K562 (cell line): ENCODE data around the gene PIF1. TPM values are rescaled to one million over a fixed set of nuclear protein-coding genes. Genes with fewer than 3 reads are reported as not detected.

Experiments used
- CHAMP1 ChIP-seq: fragments of 450-650 bp; IDR thresholded peaks from 2 replicates; pipeline ENCODE4 v1.6.1; 2016; ENCODE audit warnings: mild to moderate bottlenecking
- EGR1 ChIP-seq: fragments of 450-650 bp; conservative IDR thresholded peaks from 2 replicates; pipeline ENCODE4 v1.6.1; 2017; ENCODE audit warnings: mild to moderate bottlenecking
- GATA2 ChIP-seq: sonication (generic); formaldehyde crosslinking; IDR thresholded peaks from 2 replicates; pipeline ENCODE4 v1.4.0; 2020; ENCODE audit warnings: mild to moderate bottlenecking, missing genetic modification reagents
- KLF13 ChIP-seq: fragments of 450-650 bp; IDR thresholded peaks from 2 replicates; pipeline ENCODE4 v1.6.1; 2016; ENCODE audit warnings: missing genetic modification characterization, low read depth, mild to moderate bottlenecking, missing compliant biosample characterization, moderate library complexity, borderline replicate concordance
- KLF6 ChIP-seq: fragments of 250-450 bp; sonication (Bioruptor Pico); IDR thresholded peaks from 2 replicates; pipeline ENCODE4 v1.4.0; 2020; ENCODE audit warnings: mild to moderate bottlenecking, moderate library complexity, borderline replicate concordance
- MAZ ChIP-seq, 2 experiments: fragments of 450-650 bp in 1 of 2; sonication (generic) in 1 of 2; formaldehyde crosslinking; IDR thresholded peaks in 1 of 2; conservative IDR thresholded peaks in 1 of 2; 2 replicates each; pipeline versions ENCODE4 v1.4.0 to v1.5.0; 2020; ENCODE audit warnings: mild to moderate bottlenecking in 1 of 2, missing genetic modification reagents in 1 of 2
- MCM7 ChIP-seq, 2 experiments: fragments of 450-650 bp; IDR thresholded peaks; 2 replicates each; pipeline ENCODE4 v1.6.1; 2016 to 2018
- NKRF ChIP-seq: fragments of 450-650 bp; IDR thresholded peaks from 2 replicates; pipeline ENCODE4 v1.6.1; 2016; ENCODE audit warnings: borderline replicate concordance
- POLR2A ChIP-seq: fragments of 450-650 bp; conservative IDR thresholded peaks from 2 replicates; pipeline ENCODE4 v1.6.1; 2016
- RHOXF2B ChIP-seq: fragments of 250-450 bp; sonication (Bioruptor Pico); conservative IDR thresholded peaks from 2 replicates; pipeline ENCODE4 v1.5.1; 2021
- SP1 ChIP-seq: sonication (generic); formaldehyde crosslinking; IDR thresholded peaks from 2 replicates; pipeline ENCODE4 v1.8.1; 2022; ENCODE audit warnings: mild to moderate bottlenecking, missing genetic modification reagents
- STAT5B ChIP-seq: fragments of 250-450 bp; sonication (Bioruptor Pico); IDR thresholded peaks from 2 replicates; pipeline ENCODE4 v1.8.0; 2021; ENCODE audit warnings: mild to moderate bottlenecking, inconsistent platforms
- SUPT5H ChIP-seq: fragments of 450-650 bp; IDR thresholded peaks from 2 replicates; pipeline ENCODE4 v1.6.1; 2016
- TBP ChIP-seq: optimal IDR thresholded peaks from 2 replicates; pipeline ENCODE3; 2011; ENCODE audit warnings: low read depth, low read length, improper control_type of control experiment
- ZFP36 ChIP-seq: fragments of 150-350 bp; IDR thresholded peaks from 2 replicates; pipeline ENCODE4 v1.6.1; 2018; ENCODE audit warnings: low read length, low read depth; ENCODE audit not compliant: partially characterized antibody
- ZNF133 ChIP-seq: fragments of 250-450 bp; sonication (Bioruptor Pico); IDR thresholded peaks from 2 replicates; pipeline ENCODE4 v1.4.0; 2020; ENCODE audit warnings: mild to moderate bottlenecking
- ZNF146 ChIP-seq: IDR thresholded peaks from one replicate; pipeline ENCODE4 v1.6.1; 2018; ENCODE audit warnings: missing compliant biosample characterization; ENCODE audit not compliant: unreplicated experiment
- ZNF263 ChIP-seq: sonication (generic); formaldehyde crosslinking; IDR thresholded peaks from 2 replicates; pipeline ENCODE4 v1.8.0; 2022; ENCODE audit warnings: mild to moderate bottlenecking, missing genetic modification reagents, borderline replicate concordance
- ZNF780A ChIP-seq: fragments of 250-450 bp; sonication (Bioruptor Pico); IDR thresholded peaks from 2 replicates; pipeline ENCODE4 v1.5.0; 2021; ENCODE audit warnings: mild to moderate bottlenecking
- polyA plus RNA-seq, 8 experiments: library from polyadenylated mRNA; depleted of rRNA in 4 of 8; stranded (reverse) in 5 of 8; unstranded in 3 of 8; fragments of >200 nt; fragmentation: Nextera tagmentation in 2 of 8; fragmentation: Illumina TruSeq in 1 of 8; extraction: Ambion mirVana in 2 of 8; extraction: Trizol in 1 of 8; gene quantifications; 2 replicates each; pipeline versions ENCODE4 v1.2.1 to v1.2.3, GENCODE V29; 2011 to 2014; ENCODE audit warnings: inconsistent platforms in 1 of 8, missing spikeins in 1 of 8
- total RNA-seq, 7 experiments: library from RNA; depleted of rRNA in 6 of 7; stranded (reverse); fragments of >200 nt in 6 of 7; fragmentation: Illumina TruSeq in 2 of 7; extraction: Trizol in 2 of 7; gene quantifications; 2 replicates each; pipeline versions ENCODE4 v1.2.1 to v1.2.3, GENCODE V29; 2011 to 2021; ENCODE audit warnings: low replicate concordance in 1 of 7
- TF ChIP-seq, protein P1 (sequence below): sonication (generic); formaldehyde crosslinking; IDR thresholded peaks from 2 replicates; pipeline ENCODE4 v1.8.0; 2023; ENCODE audit warnings: missing genetic modification reagents, mild to moderate bottlenecking, borderline replicate concordance

PIF1 gene
- total and polyA plus RNA-seq, 9 of the 15 experiments (the other 6 are each of a cell fraction or from before 2014, with no cell fraction given) = 1.1 to 37.9 (median 11.5) TPM

DNA sequence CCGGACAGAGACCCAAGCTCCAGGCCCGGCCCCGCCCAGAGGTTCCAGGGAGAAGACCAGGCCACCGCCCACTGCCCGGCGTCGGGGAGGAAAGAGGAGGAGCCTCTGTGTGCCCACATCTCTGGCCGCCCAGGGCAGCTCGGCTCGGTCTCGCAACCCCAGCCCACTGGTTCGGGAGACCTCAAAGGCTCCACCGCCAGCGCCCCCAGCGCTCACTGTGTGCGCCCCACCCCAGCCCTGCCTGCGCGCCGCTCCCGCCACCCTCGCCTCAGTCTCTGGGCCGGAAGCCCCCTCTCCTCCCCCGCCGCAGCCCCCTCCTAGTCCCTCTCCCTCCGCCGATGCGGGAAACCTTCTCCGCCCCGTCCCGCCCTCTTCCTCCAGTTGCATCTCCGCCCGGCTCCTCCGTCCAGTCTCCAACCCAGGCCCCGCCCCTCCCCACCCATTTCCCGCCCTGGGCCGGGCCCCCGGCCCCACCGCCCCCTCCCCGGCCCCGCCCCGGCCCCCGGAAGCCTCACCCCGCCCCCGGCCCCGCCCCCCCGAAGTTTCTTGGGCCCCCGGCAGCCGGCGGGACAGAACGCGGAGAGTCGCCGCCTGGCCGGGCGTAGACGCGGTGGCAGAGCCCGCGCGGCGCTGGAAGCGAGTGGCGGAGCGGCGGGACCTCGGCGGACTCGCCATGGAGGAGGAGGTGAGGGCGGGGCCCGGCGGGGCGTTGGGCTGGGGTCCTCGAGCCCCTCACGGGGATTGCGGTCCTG, 16.1 kb upstream of the PIF1 start, which contains the start of gene PLEKHO2 (continued):
- TF ChIP-seq ZNF263 (CRISPR knock-in tag) = no peak
- TF ChIP-seq, protein P1, sequence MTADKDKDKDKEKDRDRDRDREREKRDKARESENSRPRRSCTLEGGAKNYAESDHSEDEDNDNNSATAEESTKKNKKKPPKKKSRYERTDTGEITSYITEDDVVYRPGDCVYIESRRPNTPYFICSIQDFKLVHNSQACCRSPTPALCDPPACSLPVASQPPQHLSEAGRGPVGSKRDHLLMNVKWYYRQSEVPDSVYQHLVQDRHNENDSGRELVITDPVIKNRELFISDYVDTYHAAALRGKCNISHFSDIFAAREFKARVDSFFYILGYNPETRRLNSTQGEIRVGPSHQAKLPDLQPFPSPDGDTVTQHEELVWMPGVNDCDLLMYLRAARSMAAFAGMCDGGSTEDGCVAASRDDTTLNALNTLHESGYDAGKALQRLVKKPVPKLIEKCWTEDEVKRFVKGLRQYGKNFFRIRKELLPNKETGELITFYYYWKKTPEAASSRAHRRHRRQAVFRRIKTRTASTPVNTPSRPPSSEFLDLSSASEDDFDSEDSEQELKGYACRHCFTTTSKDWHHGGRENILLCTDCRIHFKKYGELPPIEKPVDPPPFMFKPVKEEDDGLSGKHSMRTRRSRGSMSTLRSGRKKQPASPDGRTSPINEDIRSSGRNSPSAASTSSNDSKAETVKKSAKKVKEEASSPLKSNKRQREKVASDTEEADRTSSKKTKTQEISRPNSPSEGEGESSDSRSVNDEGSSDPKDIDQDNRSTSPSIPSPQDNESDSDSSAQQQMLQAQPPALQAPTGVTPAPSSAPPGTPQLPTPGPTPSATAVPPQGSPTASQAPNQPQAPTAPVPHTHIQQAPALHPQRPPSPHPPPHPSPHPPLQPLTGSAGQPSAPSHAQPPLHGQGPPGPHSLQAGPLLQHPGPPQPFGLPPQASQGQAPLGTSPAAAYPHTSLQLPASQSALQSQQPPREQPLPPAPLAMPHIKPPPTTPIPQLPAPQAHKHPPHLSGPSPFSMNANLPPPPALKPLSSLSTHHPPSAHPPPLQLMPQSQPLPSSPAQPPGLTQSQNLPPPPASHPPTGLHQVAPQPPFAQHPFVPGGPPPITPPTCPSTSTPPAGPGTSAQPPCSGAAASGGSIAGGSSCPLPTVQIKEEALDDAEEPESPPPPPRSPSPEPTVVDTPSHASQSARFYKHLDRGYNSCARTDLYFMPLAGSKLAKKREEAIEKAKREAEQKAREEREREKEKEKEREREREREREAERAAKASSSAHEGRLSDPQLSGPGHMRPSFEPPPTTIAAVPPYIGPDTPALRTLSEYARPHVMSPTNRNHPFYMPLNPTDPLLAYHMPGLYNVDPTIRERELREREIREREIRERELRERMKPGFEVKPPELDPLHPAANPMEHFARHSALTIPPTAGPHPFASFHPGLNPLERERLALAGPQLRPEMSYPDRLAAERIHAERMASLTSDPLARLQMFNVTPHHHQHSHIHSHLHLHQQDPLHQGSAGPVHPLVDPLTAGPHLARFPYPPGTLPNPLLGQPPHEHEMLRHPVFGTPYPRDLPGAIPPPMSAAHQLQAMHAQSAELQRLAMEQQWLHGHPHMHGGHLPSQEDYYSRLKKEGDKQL (CRISPR knock-in tag) = no peak
- no peak for TF ChIP-seq STAT5B
- TF ChIP-seq POLR2A = peak; percentile 79
- TF ChIP-seq SP1 = peak; percentile 59; the same call in 1 of the 2 replicates
- TF ChIP-seq ZFP36 = no peak
- no peak for TF ChIP-seq RHOXF2B (CRISPR knock-in tag)
- TF ChIP-seq TBP = peak; percentile 76
- TF ChIP-seq KLF13 (tag) = no peak
- TF ChIP-seq MAZ (CRISPR knock-in tag; conservative IDR thresholded peaks at IDR 0.05 in 1 of 2, IDR thresholded peaks at IDR 0.05 in 1 of 2) = peak; percentile 78 to 81
- TF ChIP-seq KLF6 (CRISPR knock-in tag) = no peak
- TF ChIP-seq SUPT5H = peak; percentile 79; the same call in 1 of the 2 replicates
- TF ChIP-seq ZNF146 (CRISPR knock-in tag) = no peak
- no peak for TF ChIP-seq ZNF780A (CRISPR knock-in tag)
- TF ChIP-seq GATA2 = no peak
- peak; percentile 87; the same call in 1 of the 2 replicates for TF ChIP-seq EGR1
- no peak for TF ChIP-seq ZNF133 (CRISPR knock-in tag)
- TF ChIP-seq MCM7 (IDR thresholded peaks at IDR 0.05) = no peak
- TF ChIP-seq CHAMP1 = no peak
- no peak for TF ChIP-seq NKRF
